Endothelial cell (in vitro differentiated cells): ENCODE measurements around the gene ZC3H14. TPM values are rescaled to one million over a fixed set of nuclear protein-coding genes. Genes with fewer than 3 reads are reported as not detected.

Experiments used
- DNase-seq: peaks from one replicate; pipeline ENCODE4 v3.0.0; 2021; ENCODE audit warnings: low spot score
- H3K27ac Mint-ChIP-seq: one replicate; pipeline ENCODE4 v1.8.0; 2021; ENCODE audit warnings: mixed read lengths, inconsistent platforms; ENCODE audit not compliant: unreplicated experiment
- H3K27me3 Mint-ChIP-seq: one replicate; pipeline ENCODE4 v1.8.0; 2021; ENCODE audit warnings: mild to moderate bottlenecking, moderate library complexity, mixed read lengths, inconsistent platforms; ENCODE audit not compliant: unreplicated experiment
- H3K36me3 Mint-ChIP-seq: one replicate; pipeline ENCODE4 v1.8.0; 2021; ENCODE audit warnings: mild to moderate bottlenecking, low read depth, mixed read lengths, inconsistent platforms; ENCODE audit not compliant: unreplicated experiment
- H3K4me1 Mint-ChIP-seq: one replicate; pipeline ENCODE4 v1.8.0; 2021; ENCODE audit warnings: mild to moderate bottlenecking, mixed read lengths, inconsistent platforms; ENCODE audit not compliant: unreplicated experiment
- H3K4me3 Mint-ChIP-seq: one replicate; pipeline ENCODE4 v1.8.0; 2021; ENCODE audit warnings: mild to moderate bottlenecking, mixed read lengths, inconsistent platforms; ENCODE audit not compliant: unreplicated experiment
- H3K9me3 Mint-ChIP-seq: one replicate; pipeline ENCODE4 v1.8.0; 2021; ENCODE audit warnings: mixed read lengths, inconsistent platforms; ENCODE audit not compliant: unreplicated experiment
- total RNA-seq: library from RNA; stranded (reverse); fragmentation: NEBNext Ultra II Directional; extraction: Animal tissue kit (Norgen Biotek cat#: 25700); gene quantifications from one replicate; pipeline ENCODE4 v1.2.1, GENCODE V29; 2021; ENCODE audit not compliant: unreplicated experiment
- TF ChIP-seq, protein P1 (sequence below): fragments of 200-600 bp; sonication (generic); IDR thresholded peaks from one replicate; pipeline ENCODE4 v1.5.0; 2021; ENCODE audit warnings: antibody characterized with exemption; ENCODE audit not compliant: unreplicated experiment

Gene ZC3H14
- total RNA-seq, 1 donor from 2014 or later = 57.7 TPM

DNA sequence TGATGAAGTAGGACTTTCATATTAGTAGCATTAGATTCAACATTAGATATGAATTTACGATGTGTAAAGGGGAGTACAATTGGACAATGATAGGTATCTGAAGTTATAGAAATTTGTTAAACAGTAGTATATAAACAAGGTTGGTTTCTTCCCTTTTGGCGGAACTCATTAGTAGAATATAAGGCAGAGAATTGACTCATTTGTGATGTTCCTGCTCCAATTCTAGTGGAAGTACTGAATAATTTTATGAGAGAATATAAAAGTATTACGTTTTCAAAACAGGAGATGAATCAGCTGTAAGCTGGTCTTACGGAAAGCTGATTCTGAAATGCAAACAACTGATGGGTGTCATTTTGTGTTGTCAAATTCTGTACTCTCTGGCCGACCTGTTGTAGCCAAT, 13.4 kb downstream of the ZC3H14 start:
- Mint-ChIP-seq H3K27me3 (peaks cover 1% of the 10 kb centered on the region), H3K36me3 (peaks cover 39% of the 10 kb centered on the region), H3K4me3 (no peak overlapping the region), H3K4me1 (no peaks in the 10 kb centered on the region), H3K9me3 (no peaks in the 10 kb centered on the region), H3K27ac (no peak overlapping the region)
- DNase-seq = no peak
- TF ChIP-seq, protein P1, sequence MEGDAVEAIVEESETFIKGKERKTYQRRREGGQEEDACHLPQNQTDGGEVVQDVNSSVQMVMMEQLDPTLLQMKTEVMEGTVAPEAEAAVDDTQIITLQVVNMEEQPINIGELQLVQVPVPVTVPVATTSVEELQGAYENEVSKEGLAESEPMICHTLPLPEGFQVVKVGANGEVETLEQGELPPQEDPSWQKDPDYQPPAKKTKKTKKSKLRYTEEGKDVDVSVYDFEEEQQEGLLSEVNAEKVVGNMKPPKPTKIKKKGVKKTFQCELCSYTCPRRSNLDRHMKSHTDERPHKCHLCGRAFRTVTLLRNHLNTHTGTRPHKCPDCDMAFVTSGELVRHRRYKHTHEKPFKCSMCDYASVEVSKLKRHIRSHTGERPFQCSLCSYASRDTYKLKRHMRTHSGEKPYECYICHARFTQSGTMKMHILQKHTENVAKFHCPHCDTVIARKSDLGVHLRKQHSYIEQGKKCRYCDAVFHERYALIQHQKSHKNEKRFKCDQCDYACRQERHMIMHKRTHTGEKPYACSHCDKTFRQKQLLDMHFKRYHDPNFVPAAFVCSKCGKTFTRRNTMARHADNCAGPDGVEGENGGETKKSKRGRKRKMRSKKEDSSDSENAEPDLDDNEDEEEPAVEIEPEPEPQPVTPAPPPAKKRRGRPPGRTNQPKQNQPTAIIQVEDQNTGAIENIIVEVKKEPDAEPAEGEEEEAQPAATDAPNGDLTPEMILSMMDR = no peak

DNA sequence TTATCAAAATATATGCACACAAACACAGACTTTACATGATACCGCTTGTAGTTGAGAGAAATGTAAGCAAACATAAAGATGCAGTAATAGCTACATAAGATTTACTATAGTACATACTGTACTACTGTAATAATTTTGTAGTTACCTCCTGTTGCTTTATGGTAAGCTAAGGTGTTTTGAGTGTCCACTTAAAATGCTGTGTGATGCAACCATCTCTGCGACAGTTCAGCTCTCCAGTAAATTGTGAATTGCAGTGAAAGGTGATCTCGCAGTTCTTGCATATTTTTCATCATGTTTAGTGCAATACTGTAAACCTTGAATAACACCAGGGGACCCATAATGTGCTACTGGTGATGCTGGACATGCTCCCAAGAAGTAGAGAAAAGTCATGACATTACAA, 21.6 kb downstream of the ZC3H14 start:
- H3K4me1 Mint-ChIP-seq = no peaks in the 10 kb centered on the region
- H3K9me3 Mint-ChIP-seq = no peaks in the 10 kb centered on the region
- no peaks in the 10 kb centered on the region for H3K27me3 Mint-ChIP-seq
- peaks cover 30% of the 10 kb centered on the region for H3K36me3 Mint-ChIP-seq
- TF ChIP-seq, protein P1 = no peak
- no peak overlapping the region for H3K4me3 Mint-ChIP-seq
- H3K27ac Mint-ChIP-seq = no peak overlapping the region
- no peak for DNase-seq

DNA sequence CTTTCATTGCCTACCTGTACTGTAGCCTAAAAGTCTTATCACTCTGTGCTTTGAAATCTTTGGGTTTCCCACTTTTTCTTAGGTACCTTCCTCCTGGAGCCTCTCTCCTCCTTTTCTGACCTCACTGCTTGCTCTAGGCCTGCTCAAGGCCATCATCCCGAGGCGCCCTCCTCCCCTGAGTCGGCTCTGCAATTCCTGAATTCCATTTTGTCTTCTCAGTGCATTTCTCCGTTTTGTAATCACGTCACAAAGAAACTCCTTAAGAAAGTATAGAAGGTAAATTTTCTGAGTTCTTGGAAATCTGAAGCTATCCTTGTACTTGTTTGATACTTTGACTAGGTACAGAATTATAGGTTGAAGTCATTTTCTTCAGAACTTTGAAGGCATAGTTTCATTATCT, 25.2 kb downstream of the ZC3H14 start:
- Mint-ChIP-seq H3K4me3 (no peak overlapping the region), H3K27me3 (peaks cover 3% of the 10 kb centered on the region), H3K4me1 (no peaks in the 10 kb centered on the region), H3K36me3 (peaks cover 34% of the 10 kb centered on the region), H3K9me3 (no peaks in the 10 kb centered on the region), H3K27ac (no peak overlapping the region)
- TF ChIP-seq, protein P1 = no peak
- DNase-seq = no peak

DNA sequence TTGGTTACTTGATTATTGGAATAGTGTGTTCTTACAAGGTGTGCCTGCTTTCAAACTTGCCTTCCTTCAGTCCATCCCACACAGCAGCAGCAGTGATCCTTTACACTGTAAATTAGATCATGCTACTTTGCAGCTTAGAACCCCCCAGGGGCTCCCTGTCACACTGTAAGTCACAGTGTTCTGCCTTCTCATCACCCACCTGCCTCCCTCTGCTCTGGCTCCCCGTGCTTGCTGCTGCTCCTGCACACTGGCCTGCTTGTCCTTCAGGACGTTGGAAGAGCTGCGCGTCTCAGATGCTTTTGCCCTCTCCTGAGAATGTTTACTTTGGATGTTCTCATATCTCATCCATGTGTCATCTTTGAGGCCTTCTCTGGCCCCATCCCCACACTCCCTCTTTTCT, 27.3 kb downstream of the ZC3H14 start:
- TF ChIP-seq, protein P1 = no peak
- Mint-ChIP-seq H3K4me3 (peak overlapping the region; percentile 51), H3K9me3 (no peaks in the 10 kb centered on the region), H3K36me3 (peaks cover 28% of the 10 kb centered on the region), H3K27me3 (peaks cover 3% of the 10 kb centered on the region), H3K4me1 (no peaks in the 10 kb centered on the region), H3K27ac (no peak overlapping the region)
- no peak for DNase-seq

DNA sequence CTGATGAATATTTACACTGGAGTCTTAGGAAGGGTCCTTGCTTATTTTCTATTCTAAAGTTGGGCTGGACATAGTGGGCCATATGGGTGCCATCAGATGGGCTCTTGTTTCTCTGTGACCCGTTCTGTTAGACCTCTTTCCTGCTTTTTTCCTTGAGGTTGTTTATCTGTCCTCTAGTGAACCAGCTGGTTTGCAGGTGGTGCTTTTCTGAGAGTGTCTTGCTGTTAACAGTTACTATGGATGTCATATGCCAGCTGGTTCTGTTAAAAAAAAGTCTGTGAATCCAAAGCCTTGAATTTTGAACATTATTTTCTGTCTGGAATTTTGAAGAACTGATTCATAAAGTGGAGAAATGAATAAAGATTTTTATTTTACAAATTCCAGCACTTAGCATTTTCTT, 29.2 kb downstream of the ZC3H14 start:
- no peak for DNase-seq
- Mint-ChIP-seq H3K27ac (no peak overlapping the region), H3K36me3 (peaks cover 23% of the 10 kb centered on the region), H3K27me3 (peaks cover 3% of the 10 kb centered on the region), H3K4me3 (no peak overlapping the region), H3K9me3 (no peaks in the 10 kb centered on the region), H3K4me1 (no peaks in the 10 kb centered on the region)
- TF ChIP-seq, protein P1 = no peak
